Duodenal mucosa (tissue), 2 donors: ENCODE measurements around the gene HOXD9.

ENCODE experiments used
- H3K27ac ChIP-seq: one replicate; pipeline ENCODE4 v1.7.0; 2013; ENCODE audit warnings: low read depth, low read length
- H3K27me3 ChIP-seq, 2 donors: one replicate each; pipeline ENCODE4 v1.7.0; 2013; ENCODE audit warnings: low read length in 2 of 2, control low read depth in 1 of 2; ENCODE audit not compliant: insufficient read depth in 2 of 2, control insufficient read depth in 1 of 2
- H3K36me3 ChIP-seq, 2 donors: one replicate each; pipeline ENCODE4 v1.7.0; 2013; ENCODE audit warnings: low read length in 2 of 2, control low read depth in 1 of 2; ENCODE audit not compliant: insufficient read depth in 2 of 2, control insufficient read depth in 1 of 2
- H3K4me1 ChIP-seq, 2 donors: one replicate each; pipeline ENCODE4 v1.7.0; 2013; ENCODE audit warnings: low read length in 2 of 2, control low read depth in 1 of 2; ENCODE audit not compliant: insufficient read depth in 2 of 2, control insufficient read depth in 1 of 2
- H3K4me3 ChIP-seq, 2 donors: one replicate each; pipeline ENCODE4 v1.7.0; 2013; ENCODE audit warnings: low read length in 2 of 2, low read depth in 1 of 2
- H3K9ac ChIP-seq, 2 donors: one replicate each; pipeline ENCODE4 v1.7.0; 2013; ENCODE audit warnings: low read length in 2 of 2, low read depth in 1 of 2
- H3K9me3 ChIP-seq, 2 donors: one replicate each; pipeline ENCODE4 v1.7.0; 2013; ENCODE audit warnings: low read length in 2 of 2, control low read depth in 1 of 2; ENCODE audit not compliant: control insufficient read depth in 1 of 2

Gene HOXD9

DNA sequence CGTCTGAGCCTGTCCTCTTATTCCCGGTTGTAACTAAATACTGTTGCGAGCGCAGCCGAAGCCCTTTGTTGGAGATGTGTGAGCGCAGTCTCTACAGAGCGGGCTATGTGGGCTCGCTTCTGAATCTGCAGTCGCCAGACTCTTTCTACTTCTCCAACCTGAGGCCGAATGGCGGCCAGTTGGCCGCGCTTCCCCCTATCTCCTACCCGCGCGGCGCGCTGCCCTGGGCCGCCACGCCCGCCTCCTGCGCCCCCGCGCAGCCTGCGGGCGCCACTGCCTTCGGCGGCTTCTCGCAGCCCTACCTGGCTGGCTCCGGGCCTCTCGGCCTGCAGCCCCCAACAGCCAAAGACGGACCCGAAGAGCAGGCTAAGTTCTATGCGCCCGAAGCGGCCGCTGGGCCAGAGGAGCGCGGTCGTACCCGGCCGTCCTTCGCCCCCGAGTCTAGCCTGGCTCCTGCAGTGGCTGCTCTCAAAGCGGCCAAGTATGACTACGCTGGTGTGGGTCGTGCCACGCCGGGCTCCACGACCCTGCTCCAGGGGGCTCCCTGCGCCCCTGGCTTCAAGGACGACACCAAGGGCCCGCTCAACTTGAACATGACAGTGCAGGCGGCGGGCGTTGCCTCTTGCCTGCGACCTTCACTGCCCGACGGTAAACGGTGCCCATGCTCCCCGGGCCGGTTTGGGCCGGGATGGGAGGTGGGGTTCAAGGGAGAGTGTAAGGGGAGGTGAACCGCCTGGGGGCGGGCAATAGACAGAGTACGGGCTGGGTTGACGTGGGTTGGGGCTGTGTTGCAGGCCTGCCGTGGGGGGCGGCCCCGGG, 22.6 kb upstream of the HOXD9 start, which contains the start of gene HOXD12:
HOXD12 (plus strand) TSS at position 68 of the 819 bp plus-strand sequence; CDS start at position 75, 7 bp downstream.
- H3K9ac ChIP-seq, result no peak within 1 kb of the TSS
- no peak within 1 kb of the TSS for H3K4me3 ChIP-seq
- no peak within 1 kb of the TSS for H3K27ac ChIP-seq
- H3K27me3 ChIP-seq, result peaks cover 96 to 98% of the 10 kb centered on the region in 2 donors
- H3K36me3 ChIP-seq, result no peaks in the 10 kb centered on the region
- peaks cover 5 to 18% of the 10 kb centered on the region in 2 donors for H3K4me1 ChIP-seq
- no peaks in the 10 kb centered on the region for H3K9me3 ChIP-seq

DNA sequence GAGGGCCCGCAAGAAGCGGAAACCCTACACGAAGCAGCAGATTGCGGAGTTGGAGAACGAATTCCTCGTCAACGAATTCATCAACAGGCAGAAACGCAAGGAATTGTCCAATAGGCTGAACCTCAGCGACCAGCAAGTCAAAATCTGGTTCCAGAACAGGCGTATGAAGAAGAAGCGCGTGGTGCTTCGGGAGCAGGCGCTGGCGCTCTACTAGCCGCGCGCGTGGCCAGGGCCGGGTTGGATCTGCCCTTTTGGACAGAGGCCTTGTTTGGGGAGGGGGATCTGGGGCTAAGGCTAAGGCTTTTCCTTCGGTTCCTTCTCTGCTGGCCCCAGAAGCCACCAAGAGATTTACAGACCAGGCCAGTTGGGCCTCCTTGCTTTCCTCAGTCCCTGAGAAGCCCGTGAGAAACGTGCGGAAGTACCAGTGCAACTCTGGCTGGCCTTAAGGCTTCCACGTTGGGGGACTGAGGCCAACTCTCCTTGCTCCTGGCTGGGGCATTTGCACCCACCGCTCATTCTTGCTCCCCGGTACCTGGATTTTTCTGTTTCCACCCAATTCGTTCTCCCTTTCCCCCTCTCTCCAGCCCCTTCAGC, 21.9 kb upstream of the HOXD9 start:
- peaks cover 5 to 18% of the 10 kb centered on the region in 2 donors for H3K4me1 ChIP-seq
- no peak overlapping the region for H3K27ac ChIP-seq
- H3K27me3 ChIP-seq, result peaks cover 96 to 98% of the 10 kb centered on the region in 2 donors

DNA sequence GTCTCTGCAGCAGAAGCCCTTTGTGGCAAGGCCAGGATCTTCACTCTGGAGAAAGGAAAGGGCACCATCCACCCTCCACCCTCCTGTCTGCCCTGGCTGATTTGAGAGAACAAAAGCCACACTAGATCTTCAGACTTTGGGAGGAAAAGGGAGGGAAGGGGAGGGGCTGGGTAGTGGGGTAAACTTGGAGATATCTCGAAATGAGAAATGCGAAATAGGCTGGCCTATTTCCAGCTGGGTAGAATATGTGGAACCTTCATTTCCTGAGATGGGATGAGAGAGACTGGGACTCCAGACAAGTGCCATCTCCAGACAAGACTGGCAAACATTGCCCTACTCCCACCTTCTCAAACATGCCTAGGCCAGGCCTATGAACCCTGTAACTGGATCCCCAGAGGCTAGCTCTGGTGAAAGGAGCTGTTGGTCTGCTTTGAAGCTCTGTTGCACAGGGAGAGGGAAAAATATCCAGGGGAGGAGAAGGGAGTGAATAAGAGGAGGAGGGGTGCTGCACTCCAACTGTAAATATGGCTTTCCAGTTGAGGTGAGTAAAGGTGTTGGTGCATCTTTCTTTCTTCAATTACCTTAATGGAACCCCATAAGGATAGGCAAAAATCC, 21.2 kb upstream of the HOXD9 start:
- Histone ChIP-seq H3K9ac (no peak overlapping the region), H3K4me3 (no peak overlapping the region), H3K9me3 (no peaks in the 10 kb centered on the region), H3K27ac (no peak overlapping the region), H3K36me3 (no peaks in the 10 kb centered on the region), H3K27me3 (peaks cover 97 to 98% of the 10 kb centered on the region in 2 donors), H3K4me1 (peaks cover 5 to 17% of the 10 kb centered on the region in 2 donors)

More for the DNA sequence above, 21.9 kb upstream of the HOXD9 start:
- Histone ChIP-seq H3K4me3 (no peak overlapping the region), H3K9ac (no peak overlapping the region), H3K36me3 (no peaks in the 10 kb centered on the region), H3K9me3 (no peaks in the 10 kb centered on the region)

DNA sequence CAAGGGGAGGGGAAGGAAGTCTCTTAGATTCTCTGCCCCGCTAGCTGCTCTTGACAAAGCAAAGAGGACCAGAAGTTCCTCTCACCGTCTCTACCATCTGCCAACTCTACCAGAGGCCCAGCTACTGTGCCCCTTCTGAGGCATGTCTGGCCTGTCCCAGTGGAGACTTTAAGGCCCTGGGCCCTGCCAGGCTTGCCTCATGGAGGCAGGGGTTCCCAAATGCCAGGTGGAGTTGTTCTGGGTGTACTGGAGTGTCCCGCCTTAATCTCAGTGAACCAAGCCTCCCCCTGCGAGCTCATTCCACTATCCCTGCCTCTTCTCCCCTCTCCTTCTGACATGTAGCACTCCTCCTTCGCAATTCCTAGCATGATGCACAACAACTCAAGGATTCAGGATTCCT, 20.7 kb upstream of the HOXD9 start:
- Histone ChIP-seq H3K36me3 (no peaks in the 10 kb centered on the region), H3K27me3 (peaks cover 94 to 98% of the 10 kb centered on the region in 2 donors), H3K4me1 (peaks cover 3 to 12% of the 10 kb centered on the region in 2 donors), H3K27ac (no peak overlapping the region), H3K9ac (no peak overlapping the region), H3K4me3 (no peak overlapping the region), H3K9me3 (no peaks in the 10 kb centered on the region)

DNA sequence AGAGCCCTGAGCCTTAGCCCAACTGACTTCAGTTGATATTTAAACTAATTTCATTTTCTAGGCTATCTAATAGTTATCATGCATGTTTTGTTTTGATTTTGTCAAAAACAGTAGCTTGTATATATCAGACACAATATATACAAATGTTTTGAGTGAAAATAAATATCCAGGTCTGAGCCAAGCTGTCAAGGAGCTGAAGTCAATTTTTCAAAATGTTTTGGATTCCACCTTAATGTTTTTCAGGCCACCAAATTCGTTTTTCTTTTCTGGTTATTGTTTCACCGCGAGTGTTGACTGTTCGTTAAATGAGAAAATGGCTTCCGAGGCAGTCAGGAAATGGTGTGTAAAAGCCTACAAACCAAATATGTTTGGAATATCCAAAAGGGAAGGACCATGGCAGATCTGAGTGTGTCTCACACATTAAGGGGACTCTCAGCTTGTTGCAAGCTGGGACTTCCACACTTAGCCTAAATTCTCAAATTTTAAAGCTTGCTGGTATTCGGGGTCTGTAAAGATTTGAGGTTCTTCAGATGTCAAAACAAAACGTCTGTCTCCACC, 20.1 kb upstream of the HOXD9 start:
- peaks cover 0 to 11% of the 10 kb centered on the region in 2 donors for H3K4me1 ChIP-seq
- no peaks in the 10 kb centered on the region for H3K9me3 ChIP-seq
- no peak overlapping the region for H3K27ac ChIP-seq
- no peak overlapping the region for H3K9ac ChIP-seq
- no peaks in the 10 kb centered on the region for H3K36me3 ChIP-seq
- H3K4me3 ChIP-seq, result no peak overlapping the region
- H3K27me3 ChIP-seq, result peaks cover 93 to 97% of the 10 kb centered on the region in 2 donors

DNA sequence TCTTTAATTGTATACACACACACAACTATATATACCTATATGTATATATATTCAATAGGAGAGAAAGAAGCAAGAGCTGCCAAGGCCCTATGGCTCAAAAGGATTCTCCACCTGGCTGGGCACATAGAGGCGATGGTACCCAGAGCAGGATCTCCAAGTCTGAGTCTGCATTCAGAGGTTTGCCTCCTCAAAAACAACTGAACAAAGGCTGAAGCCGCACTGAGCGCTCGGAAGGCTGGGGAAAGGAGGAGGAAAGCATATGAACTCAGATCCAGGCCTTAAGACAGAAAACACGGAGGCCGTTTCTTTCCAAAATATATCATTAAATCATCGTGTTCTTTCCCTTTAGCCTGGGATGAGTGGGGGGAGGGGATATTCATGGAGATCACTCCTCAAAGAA, 19.3 kb upstream of the HOXD9 start:
- no peak overlapping the region for H3K4me3 ChIP-seq
- peaks cover 86 to 92% of the 10 kb centered on the region in 2 donors for H3K27me3 ChIP-seq
- no peaks in the 10 kb centered on the region for H3K36me3 ChIP-seq
- peaks cover 0 to 5% of the 10 kb centered on the region in 2 donors for H3K4me1 ChIP-seq
- no peak overlapping the region for H3K27ac ChIP-seq
- no peak overlapping the region for H3K9ac ChIP-seq
- H3K9me3 ChIP-seq, result no peaks in the 10 kb centered on the region

DNA sequence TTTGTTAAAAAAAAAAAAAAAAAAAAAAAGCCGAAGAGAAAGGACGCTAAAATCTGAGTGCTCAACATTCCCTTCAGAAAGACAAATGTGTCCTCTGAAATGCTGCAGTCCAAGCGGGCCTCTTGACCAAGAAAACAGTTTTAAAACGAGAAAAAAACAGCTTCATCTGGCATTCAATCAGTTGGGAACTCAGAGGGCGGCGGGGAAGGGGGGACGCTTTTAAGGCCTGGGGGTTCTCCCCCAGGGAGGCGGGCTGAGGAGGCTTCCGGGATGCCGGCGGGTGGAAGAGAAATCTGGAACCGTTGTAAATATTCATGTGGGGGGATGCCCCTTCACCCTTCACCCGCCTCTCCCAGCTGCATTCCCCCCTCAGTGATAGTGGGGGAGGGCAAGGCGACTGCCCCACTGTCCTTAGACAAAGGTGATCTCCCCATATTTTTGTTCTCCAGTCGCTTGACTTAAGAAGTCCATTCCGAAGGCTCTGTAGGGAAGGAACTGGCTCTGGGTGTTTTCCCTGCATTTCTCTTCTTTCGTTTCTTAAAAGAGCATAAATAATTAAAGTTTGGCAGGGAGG, 18.7 kb upstream of the HOXD9 start:
- no peaks in the 10 kb centered on the region for H3K9me3 ChIP-seq
- H3K4me1 ChIP-seq, result peaks cover 0 to 5% of the 10 kb centered on the region in 2 donors
- H3K27me3 ChIP-seq, result peaks cover 84 to 92% of the 10 kb centered on the region in 2 donors
- H3K4me3 ChIP-seq, result no peak overlapping the region
- no peak overlapping the region for H3K9ac ChIP-seq
- no peaks in the 10 kb centered on the region for H3K36me3 ChIP-seq
- H3K27ac ChIP-seq, result no peak overlapping the region

DNA sequence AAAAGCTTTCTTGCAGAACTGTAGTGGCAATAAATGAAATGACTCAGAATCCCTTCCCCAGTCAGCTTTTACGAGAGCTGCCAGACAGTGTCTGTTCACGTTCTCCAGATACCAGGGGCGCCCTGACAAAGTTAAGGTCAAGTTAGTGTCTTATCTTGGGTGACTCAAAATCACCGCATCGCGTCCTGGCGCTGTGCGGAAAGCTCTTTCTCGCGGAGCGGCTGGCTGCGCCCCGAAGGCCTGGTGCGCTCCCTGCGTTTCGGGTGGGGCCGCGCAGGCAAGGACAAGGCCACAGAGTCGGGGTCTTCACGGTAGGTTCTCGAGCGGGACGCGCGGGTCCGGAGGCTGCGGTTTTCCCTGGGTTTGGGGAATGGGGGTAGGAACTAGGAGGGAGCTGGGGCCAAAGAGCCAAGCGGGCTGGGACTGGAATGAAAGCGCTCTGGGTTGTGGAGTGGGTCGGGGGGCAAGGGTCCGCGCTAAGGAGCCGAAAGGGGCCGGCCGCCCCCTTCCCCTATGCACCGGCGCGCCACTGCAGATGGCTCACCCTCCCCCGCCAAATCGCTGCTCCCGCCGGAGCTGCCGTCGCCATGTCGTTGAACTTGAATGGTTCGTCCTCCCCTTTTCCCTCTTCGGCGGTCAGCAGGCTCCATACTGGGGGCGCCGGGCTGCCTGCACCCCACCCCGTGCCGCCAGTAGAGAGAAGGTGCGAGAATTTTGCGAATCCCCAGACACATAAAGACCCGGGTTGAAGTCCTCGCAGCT, 18.0 kb upstream of the HOXD9 start:
- Histone ChIP-seq H3K27me3 (peaks cover 84 to 92% of the 10 kb centered on the region in 2 donors), H3K9me3 (no peaks in the 10 kb centered on the region), H3K4me1 (peaks cover 0 to 5% of the 10 kb centered on the region in 2 donors), H3K27ac (no peak overlapping the region), H3K4me3 (no peak overlapping the region), H3K36me3 (no peaks in the 10 kb centered on the region), H3K9ac (no peak overlapping the region)

DNA sequence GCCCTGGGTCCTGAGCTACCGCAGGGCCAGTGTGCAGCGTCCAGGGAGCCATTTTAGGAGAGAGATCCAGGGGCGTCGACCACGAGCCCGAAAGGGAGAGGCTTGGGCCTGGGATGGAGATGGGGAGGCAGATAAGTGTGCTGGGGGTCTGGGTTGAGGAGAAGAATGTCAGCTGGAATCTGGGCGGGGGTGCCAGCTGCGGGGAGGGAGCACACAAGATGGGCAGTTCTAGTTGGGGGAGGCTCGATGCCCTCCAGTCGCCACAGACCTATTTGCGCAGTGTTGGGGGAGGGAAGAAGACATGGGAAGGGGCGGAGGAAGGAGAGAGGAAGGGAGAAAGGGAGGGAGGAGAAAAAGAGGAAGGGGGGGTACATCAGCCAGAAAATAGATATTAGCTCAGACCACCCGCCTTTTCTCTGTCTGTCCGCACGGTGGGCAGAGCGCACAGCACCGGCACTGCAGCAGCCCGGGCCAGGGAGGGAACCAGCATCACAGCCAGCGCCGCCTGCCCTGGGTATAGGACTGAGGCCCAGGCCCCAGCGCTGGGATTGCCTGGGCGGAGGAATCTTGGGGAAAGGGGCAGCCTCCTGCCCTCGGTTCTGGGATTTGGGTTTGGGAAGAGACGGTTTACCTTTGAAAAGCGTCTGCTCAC, 17.3 kb upstream of the HOXD9 start:
- H3K27ac ChIP-seq, result no peak overlapping the region

More for the DNA sequence above, 17.3 kb upstream of the HOXD9 start:
- no peaks in the 10 kb centered on the region for H3K9me3 ChIP-seq
- no peaks in the 10 kb centered on the region for H3K36me3 ChIP-seq
- no peak overlapping the region for H3K9ac ChIP-seq
- H3K4me1 ChIP-seq, result peaks cover 0 to 5% of the 10 kb centered on the region in 2 donors
- no peak overlapping the region for H3K4me3 ChIP-seq
- peaks cover 84 to 92% of the 10 kb centered on the region in 2 donors for H3K27me3 ChIP-seq
